Endothelial cell of umbilical vein (primary cell): Measurements from ENCODE around the gene KCNG2. TPM values are rescaled to one million over a fixed set of nuclear protein-coding genes. Genes with fewer than 3 reads are reported as not detected.

Source experiments
- BruUV-seq: library from RNA; stranded (reverse); fragments of 400-500 nt; replicated peaks from 2 replicates; lab custom pipeline; 2021; lab: Mats Ljungman, UMichigan
- CTCF ChIA-PET: fragments of 300-600, 350-600 bp; sonication (Branson Sonifier 250); formaldehyde crosslinking; loops from one replicate; lab custom pipeline; 2021; ENCODE audit warnings: antibody characterized with exemption, inconsistent platforms; lab: Charles Lee
- POLR2A ChIA-PET: fragments of 300-600, 350-600 bp; sonication (Branson Sonifier 250); formaldehyde crosslinking; loops from one replicate; lab custom pipeline; 2021; ENCODE audit warnings: antibody characterized with exemption, inconsistent platforms; lab: Charles Lee
- DNase-seq: peaks from one replicate; pipeline ENCODE4 v3.0.0-alpha.2; 2011; ENCODE audit warnings: low read depth, low spot score
- FAIRE-seq: peaks from 2 replicates; lab custom pipeline; 2011; peaks lifted over from hg19 to GRCh38; lab: Jason Lieb, UNC
- H2AFZ ChIP-seq: 2 replicates; pipeline ENCODE4 v1.6.0; 2012; ENCODE audit warnings: low read depth, low read length, control low read depth, inconsistent platforms
- H3K27ac ChIP-seq: 2 replicates; pipeline ENCODE4 v1.5.1; 2011; ENCODE audit warnings: low read depth, mild to moderate bottlenecking, control low read depth, low read length, moderate library complexity; ENCODE audit not compliant: insufficient read depth
- H3K27me3 ChIP-seq, 2 experiments: 2 replicates each; pipeline versions ENCODE4 v1.6.0 to v1.6.1; 2011; ENCODE audit warnings: low read length in 2 of 2, mixed read lengths in 1 of 2; ENCODE audit not compliant: control insufficient read depth in 2 of 2, insufficient read depth in 2 of 2
- H3K36me3 ChIP-seq, 2 experiments: 2 replicates in 1 of 2; 3 replicates in 1 of 2; pipeline ENCODE4 v1.5.1; 2011; ENCODE audit warnings: low read length in 2 of 2, mild to moderate bottlenecking in 1 of 2, moderate library complexity in 1 of 2; ENCODE audit not compliant: control insufficient read depth in 2 of 2, insufficient read depth in 2 of 2; ENCODE audit errors: extremely low read depth in 1 of 2
- H3K4me1 ChIP-seq: 3 replicates; pipeline ENCODE4 v1.5.1; 2011; ENCODE audit warnings: mild to moderate bottlenecking, low read length; ENCODE audit not compliant: control insufficient read depth, insufficient read depth; ENCODE audit errors: extremely low read depth
- H3K4me2 ChIP-seq: 2 replicates; pipeline ENCODE4 v1.6.1; 2011; ENCODE audit warnings: low read length, control low read depth, mixed read lengths; ENCODE audit not compliant: insufficient read depth
- H3K4me3 ChIP-seq, 3 experiments: fragments of 200-600 bp in 1 of 3; sonication (generic), shearing (Covaris generic) in 1 of 3; replicated peaks in 1 of 3; 2 replicates each; pipeline ENCODE4 v1.5.1; 2011 to 2016; ENCODE audit warnings: control low read depth in 3 of 3, low read length in 3 of 3, mild to moderate bottlenecking in 2 of 3, inconsistent platforms in 1 of 3, low read depth in 1 of 3, moderate library complexity in 1 of 3; ENCODE audit not compliant: insufficient read depth in 1 of 3
- H3K79me2 ChIP-seq: 2 replicates; pipeline ENCODE4 v1.6.0; 2012; ENCODE audit warnings: low read length, inconsistent platforms; ENCODE audit not compliant: control insufficient read depth, insufficient read depth
- H3K9ac ChIP-seq: replicated peaks from 2 replicates; pipeline ENCODE3; 2011; ENCODE audit warnings: low read length, control low read depth; ENCODE audit not compliant: insufficient read depth; ENCODE audit errors: extremely low read depth
- H3K9me1 ChIP-seq: replicated peaks from 3 replicates; pipeline ENCODE4 v1.6.0; 2011; ENCODE audit warnings: mild to moderate bottlenecking, low read length; ENCODE audit not compliant: control insufficient read depth, insufficient read depth; ENCODE audit errors: extremely low read depth
- H3K9me3 ChIP-seq: replicated peaks from 2 replicates; pipeline ENCODE4 v1.5.1; 2012; ENCODE audit warnings: low read length, inconsistent platforms; ENCODE audit not compliant: control insufficient read depth, insufficient read depth
- H4K20me1 ChIP-seq: replicated peaks from 2 replicates; pipeline ENCODE3; 2011; ENCODE audit warnings: mild to moderate bottlenecking, low read length; ENCODE audit not compliant: control insufficient read depth, insufficient read depth; ENCODE audit errors: extremely low read depth
- EZH2 ChIP-seq: IDR thresholded peaks from 2 replicates; pipeline ENCODE4 v1.6.1; 2012; ENCODE audit warnings: borderline replicate concordance, low read depth, mild to moderate bottlenecking, moderate library complexity, low read length, inconsistent platforms; ENCODE audit not compliant: severe bottlenecking
- FOS ChIP-seq: IDR thresholded peaks from 2 replicates; pipeline ENCODE4 v1.6.1; 2011; ENCODE audit warnings: mild to moderate bottlenecking, low read length, moderate library complexity, borderline replicate concordance; ENCODE audit not compliant: insufficient read depth
- GATA2 ChIP-seq: IDR thresholded peaks from 2 replicates; pipeline ENCODE4 v1.7.0; 2011; ENCODE audit warnings: low read depth, mild to moderate bottlenecking, moderate library complexity, mixed read lengths, low read length; ENCODE audit not compliant: insufficient read length, insufficient read depth
- JUN ChIP-seq: IDR thresholded peaks from 2 replicates; pipeline ENCODE4 v1.6.1; 2011; ENCODE audit warnings: borderline replicate concordance, low read depth; ENCODE audit not compliant: insufficient read length, insufficient read depth
- MYC ChIP-seq: IDR thresholded peaks from one replicate; pipeline ENCODE4 v1.6.1; 2011; ENCODE audit warnings: mild to moderate bottlenecking, low read depth, low read length
- POLR2A ChIP-seq: IDR thresholded peaks from 2 replicates; pipeline ENCODE4 v1.6.1; 2012; ENCODE audit warnings: low read depth, mild to moderate bottlenecking, control low read depth, low read length
- POLR2AphosphoS5 ChIP-seq: IDR thresholded peaks from 2 replicates; pipeline ENCODE4 v1.6.1; 2012; ENCODE audit warnings: low read depth, mild to moderate bottlenecking, control low read depth, low read length, moderate library complexity; ENCODE audit not compliant: insufficient read depth
- dilution Hi-C: fragments of 300-500 bp; cut with MboI; formaldehyde crosslinking; loops from one replicate; pipeline ENCODE4 v1.15.0; 2019; ENCODE audit warnings: low sequenced_read_pairs; ENCODE audit not compliant: extremely low pct_ligation_motif_present
- intact Hi-C: fragments of 100-400 bp; cut with micrococcal nuclease; formaldehyde crosslinking; loops from one replicate; pipeline ENCODE4 v1.10.0; 2022
- polyA plus RNA-seq, 4 experiments: library from polyadenylated mRNA; depleted of rRNA in 3 of 4; stranded (reverse) in 3 of 4; unstranded in 1 of 4; fragments of >200 nt; gene quantifications; 2 replicates each; pipeline versions ENCODE4 v1.2.1 to v1.2.3, GENCODE V29; 2011 to 2012; ENCODE audit warnings: missing spikeins in 1 of 4
- total RNA-seq: library from RNA; stranded (reverse); gene quantifications from 2 replicates; pipeline ENCODE4 v1.2.3, GENCODE V29; 2021
- TF ChIP-seq, protein P1 (sequence below), 2 donors: IDR thresholded peaks; 1 replicate in 1 of 2; 2 replicates in 1 of 2; pipeline ENCODE4 v1.5.1; 2011; ENCODE audit warnings: low read length in 2 of 2, mild to moderate bottlenecking in 2 of 2, moderate library complexity in 2 of 2, control low read depth in 1 of 2, inconsistent platforms in 1 of 2, low read depth in 1 of 2; ENCODE audit not compliant: insufficient read depth in 1 of 2; ENCODE audit errors: extremely low read depth in 1 of 2
- TF ChIP-seq, protein P2 (sequence below): IDR thresholded peaks from 2 replicates; pipeline ENCODE4 v1.6.1; 2011; ENCODE audit not compliant: insufficient read depth, insufficient read length

KCNG2 gene
- total and polyA plus RNA-seq, 2 donors (not counting 3 experiments of a cell fraction or from before 2014, with no cell fraction given), result not detected

DNA sequence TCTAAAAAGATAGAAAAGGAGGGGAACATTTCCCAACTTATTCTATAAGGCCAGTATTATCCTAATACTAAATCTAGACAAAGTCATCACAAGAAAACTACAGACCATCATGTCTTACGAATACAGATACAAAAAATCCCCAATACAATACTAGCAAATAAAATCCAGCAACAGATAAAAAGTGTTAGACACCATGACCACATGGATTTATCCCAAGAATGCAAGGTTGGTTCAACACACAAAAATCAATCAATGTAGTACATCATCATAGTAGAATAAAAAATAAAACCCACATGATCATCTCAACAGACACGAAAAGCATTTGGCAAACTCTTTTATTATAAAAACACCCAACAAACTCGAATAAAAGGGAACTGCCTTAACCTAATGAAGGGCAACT is 135.2 kb downstream of the KCNG2 start:
- FAIRE-seq (no peak), DNase-seq (no peak)
- Histone ChIP-seq H3K4me1 (no peaks in the 10 kb centered on the region), H3K4me2 (no peak overlapping the region), H3K9me1 (no peaks in the 10 kb centered on the region), H3K9me3 (peaks cover 2% of the 10 kb centered on the region), H3K27ac (no peak overlapping the region), H2AFZ (no peak overlapping the region), H3K9ac (no peak overlapping the region), H3K79me2 (peaks cover 35% of the 10 kb centered on the region), H3K36me3 (peaks cover 0 to 19% of the 10 kb centered on the region in 2 experiments), H3K27me3 (no peaks in the 10 kb centered on the region), H4K20me1 (no peaks in the 10 kb centered on the region), H3K4me3 (no peak overlapping the region)
- POLR2A ChIA-PET, result no interaction called here
- intact Hi-C loops, result no loop called here
- no TSS peak for BruUV-seq
- dilution Hi-C loops, result no loop called here
- CTCF ChIA-PET, result no interaction called here
- TF ChIP-seq, protein P1, sequence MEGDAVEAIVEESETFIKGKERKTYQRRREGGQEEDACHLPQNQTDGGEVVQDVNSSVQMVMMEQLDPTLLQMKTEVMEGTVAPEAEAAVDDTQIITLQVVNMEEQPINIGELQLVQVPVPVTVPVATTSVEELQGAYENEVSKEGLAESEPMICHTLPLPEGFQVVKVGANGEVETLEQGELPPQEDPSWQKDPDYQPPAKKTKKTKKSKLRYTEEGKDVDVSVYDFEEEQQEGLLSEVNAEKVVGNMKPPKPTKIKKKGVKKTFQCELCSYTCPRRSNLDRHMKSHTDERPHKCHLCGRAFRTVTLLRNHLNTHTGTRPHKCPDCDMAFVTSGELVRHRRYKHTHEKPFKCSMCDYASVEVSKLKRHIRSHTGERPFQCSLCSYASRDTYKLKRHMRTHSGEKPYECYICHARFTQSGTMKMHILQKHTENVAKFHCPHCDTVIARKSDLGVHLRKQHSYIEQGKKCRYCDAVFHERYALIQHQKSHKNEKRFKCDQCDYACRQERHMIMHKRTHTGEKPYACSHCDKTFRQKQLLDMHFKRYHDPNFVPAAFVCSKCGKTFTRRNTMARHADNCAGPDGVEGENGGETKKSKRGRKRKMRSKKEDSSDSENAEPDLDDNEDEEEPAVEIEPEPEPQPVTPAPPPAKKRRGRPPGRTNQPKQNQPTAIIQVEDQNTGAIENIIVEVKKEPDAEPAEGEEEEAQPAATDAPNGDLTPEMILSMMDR (IDR thresholded peaks at IDR 0.05; ENCODE audit: extremely low read depth in 1 of 2, insufficient read depth in 1 of 2, low read depth in 1 of 2, low read length in 2 of 2), result no peak
- TF ChIP-seq POLR2AphosphoS5 (no peak), FOS (no peak), GATA2 (no peak), POLR2A (no peak), JUN (no peak), EZH2 (no peak), MYC (no peak)
- TF ChIP-seq, protein P2, sequence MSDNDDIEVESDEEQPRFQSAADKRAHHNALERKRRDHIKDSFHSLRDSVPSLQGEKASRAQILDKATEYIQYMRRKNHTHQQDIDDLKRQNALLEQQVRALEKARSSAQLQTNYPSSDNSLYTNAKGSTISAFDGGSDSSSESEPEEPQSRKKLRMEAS, result no peak
